Activated CD4-positive, alpha-beta T cell treated with anti-CD3 and anti-CD28 coated beads, Interleukin-2, amount 50 U/mL, for 16 hours (primary cell): ENCODE data around the gene DOCK9.
A peak's percentile ranks its signal among the peaks of the same experiment; 100 is the strongest.

Source experiments
- DNase-seq: peaks from one replicate; pipeline ENCODE4 v3.0.0-alpha.2; 2020

Gene DOCK9, protein sequence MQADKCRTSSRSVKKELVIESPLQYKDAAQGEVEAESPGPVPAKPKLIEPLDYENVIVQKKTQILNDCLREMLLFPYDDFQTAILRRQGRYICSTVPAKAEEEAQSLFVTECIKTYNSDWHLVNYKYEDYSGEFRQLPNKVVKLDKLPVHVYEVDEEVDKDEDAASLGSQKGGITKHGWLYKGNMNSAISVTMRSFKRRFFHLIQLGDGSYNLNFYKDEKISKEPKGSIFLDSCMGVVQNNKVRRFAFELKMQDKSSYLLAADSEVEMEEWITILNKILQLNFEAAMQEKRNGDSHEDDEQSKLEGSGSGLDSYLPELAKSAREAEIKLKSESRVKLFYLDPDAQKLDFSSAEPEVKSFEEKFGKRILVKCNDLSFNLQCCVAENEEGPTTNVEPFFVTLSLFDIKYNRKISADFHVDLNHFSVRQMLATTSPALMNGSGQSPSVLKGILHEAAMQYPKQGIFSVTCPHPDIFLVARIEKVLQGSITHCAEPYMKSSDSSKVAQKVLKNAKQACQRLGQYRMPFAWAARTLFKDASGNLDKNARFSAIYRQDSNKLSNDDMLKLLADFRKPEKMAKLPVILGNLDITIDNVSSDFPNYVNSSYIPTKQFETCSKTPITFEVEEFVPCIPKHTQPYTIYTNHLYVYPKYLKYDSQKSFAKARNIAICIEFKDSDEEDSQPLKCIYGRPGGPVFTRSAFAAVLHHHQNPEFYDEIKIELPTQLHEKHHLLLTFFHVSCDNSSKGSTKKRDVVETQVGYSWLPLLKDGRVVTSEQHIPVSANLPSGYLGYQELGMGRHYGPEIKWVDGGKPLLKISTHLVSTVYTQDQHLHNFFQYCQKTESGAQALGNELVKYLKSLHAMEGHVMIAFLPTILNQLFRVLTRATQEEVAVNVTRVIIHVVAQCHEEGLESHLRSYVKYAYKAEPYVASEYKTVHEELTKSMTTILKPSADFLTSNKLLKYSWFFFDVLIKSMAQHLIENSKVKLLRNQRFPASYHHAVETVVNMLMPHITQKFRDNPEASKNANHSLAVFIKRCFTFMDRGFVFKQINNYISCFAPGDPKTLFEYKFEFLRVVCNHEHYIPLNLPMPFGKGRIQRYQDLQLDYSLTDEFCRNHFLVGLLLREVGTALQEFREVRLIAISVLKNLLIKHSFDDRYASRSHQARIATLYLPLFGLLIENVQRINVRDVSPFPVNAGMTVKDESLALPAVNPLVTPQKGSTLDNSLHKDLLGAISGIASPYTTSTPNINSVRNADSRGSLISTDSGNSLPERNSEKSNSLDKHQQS (N-terminal part only)

DNA sequence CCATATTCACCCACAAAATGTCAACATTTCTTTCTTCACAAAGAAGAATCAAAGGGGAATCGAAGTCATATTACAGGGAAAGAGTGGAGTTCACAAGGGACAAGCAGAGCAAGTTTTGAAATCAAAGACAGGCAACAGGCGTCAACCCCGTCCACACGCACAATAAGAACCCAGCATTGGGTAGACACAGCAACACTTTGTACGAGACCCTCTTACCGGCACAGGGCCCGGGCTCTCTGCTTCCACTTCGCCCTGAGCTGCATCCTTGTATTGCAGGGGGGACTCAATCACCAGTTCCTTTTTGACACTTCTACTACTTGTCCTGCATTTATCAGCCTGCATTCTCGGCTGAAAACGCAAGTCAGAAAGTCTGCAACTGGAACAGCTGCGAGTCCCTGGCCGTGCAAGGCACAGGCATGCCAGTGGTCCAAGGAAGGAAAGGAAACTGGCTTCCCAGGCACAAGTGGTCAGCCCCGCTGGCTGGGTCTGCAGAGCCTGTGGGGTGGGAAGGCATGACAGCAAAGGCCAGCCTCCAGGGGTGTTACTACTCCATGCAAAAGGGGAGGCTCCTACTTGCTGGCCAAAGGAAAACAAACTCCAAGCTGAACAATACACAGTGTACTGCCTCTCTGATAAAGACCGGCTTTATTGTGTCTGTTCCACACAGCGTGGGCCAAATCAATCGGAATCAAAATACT lies at the start of gene DOCK9:
Gene DOCK9, minus strand, starts transcription at position 497 of the 698 bp plus-strand sequence. Its CDS starts 155 bp downstream, at position 342.
- DNase-seq, result no peak

DNA sequence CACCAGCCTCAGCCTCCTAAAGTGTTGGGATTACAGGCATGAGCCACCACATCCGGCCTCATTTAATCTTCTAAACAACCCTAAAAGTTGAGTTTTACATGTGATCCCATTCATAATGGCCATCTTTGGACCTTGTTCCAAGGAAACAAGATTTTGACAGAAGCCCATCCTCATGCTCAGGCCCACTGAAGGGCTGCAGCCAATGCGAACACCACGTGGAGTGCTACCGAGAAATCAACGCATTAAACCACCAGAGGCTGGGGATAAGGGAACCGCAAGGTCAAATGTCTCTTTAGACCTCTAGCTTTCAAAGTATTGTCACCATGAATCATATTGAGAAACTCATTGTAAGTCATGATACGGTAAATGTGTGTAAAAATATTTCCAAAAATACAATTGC lies 49.4 kb upstream of the DOCK9 start:
- DNase-seq, result peak; percentile 78

DNA sequence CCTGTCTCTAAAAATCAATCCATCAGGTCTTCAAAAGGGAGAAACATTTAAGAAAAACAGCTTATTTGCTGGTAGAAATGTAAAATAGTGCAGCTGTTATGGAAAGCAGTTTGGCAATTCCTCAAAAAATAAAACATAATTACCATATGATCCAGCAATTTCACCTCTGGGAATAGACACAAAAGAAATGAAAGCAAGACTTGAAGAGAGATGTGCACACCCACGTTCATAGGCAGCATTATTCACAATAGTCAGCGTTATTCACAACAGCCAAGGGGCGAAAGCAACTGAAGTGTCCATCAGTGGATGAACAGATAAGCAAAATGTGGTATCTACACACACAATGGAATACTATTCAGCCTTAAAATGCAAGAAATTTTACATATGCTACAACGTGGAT lies 45.1 kb upstream of the DOCK9 start:
- no peak for DNase-seq

DNA sequence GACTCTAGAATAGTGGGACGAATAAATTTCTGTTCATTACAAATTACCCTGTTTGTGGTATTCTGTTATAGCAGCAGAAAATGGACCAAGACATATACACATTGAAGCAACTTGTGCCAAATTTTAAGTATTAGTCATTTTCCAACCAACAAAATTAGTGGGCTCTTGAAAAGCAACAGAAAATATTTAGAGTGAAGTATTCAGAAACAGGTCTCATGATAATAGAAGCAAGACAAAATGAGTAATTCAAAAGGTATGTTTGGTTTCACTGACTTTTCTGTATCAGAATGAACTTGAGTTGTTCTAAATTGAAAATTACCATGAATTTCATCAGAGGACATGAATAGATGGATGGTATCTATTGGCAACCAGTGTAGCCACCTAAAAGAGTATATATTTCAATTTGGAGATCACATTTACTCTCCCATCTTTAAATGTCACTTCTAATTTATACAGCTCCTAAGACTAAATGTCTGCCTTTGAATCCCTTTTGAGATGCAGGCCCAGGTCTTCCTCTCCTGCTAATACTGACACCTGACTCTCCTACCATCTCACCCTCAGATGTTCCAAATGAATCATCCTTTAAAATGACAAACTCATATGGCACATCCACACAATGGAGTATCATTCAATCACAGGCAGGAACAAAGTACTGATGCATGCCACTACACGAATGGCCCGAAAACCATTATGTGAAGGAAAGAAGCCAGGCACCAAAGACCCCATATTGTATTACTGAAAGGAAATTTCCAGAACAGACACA lies 40.7 kb upstream of the DOCK9 start:
- peak; percentile 33 for DNase-seq

DNA sequence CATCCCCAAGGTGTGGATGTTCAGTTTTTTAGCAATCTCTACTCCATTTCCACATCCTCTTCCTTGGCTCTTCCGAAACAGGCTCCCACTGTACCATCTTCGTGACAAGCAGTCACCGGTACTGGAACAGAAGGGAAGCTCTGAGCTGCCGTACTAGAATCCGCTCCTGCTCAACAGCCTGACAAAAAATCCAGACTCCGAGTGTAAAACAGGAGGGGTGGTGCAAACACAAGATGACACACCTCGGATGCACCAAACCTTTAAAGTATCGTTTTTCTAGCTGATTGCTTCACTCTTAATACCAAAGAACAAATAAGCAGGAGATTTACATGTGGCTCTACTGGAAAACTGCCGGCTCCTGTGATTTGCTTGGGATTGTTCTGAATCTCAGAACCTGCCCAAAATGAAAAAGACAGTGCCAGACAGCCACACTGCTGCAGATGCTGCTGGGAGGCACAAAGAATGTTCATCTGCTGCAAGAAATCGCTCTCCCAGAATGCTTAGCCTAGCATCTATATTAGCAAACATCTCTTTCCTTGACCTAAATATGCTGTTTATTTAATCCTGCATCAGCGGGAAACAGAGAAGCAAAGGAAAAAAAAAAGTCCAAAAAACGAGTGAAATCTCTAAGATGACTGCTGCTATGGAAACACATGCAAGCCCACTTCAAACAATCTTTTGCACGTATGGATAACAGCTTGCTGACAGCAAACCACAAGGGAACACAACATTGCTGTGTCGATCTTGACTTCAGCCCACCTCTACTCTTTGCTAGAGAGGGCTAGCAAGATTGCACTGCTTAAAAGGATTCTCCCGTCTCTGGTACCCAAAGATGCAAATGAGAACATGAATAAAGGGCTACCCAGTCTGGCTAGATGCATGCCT lies 38.0 kb upstream of the DOCK9 start:
- no peak for DNase-seq

DNA sequence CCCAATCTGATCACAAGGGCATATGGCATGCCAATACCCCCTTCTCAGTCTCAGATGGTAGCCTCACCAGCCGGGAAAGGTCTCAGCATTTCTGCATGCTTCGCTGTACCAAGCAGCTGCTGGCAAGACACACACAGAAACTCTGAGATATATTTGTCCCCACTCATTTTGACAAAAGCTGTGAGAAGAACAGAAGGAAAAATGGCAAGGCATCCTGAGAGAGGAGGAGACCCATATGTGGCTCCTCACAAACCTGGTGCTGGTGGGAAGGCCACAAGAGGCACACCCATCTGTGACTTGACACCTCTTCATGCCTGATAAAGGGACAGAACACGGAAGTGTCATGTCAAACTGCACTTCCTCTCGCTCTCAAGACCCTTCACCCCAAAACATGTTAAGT lies 36.7 kb upstream of the DOCK9 start:
- DNase-seq, result no peak

DNA sequence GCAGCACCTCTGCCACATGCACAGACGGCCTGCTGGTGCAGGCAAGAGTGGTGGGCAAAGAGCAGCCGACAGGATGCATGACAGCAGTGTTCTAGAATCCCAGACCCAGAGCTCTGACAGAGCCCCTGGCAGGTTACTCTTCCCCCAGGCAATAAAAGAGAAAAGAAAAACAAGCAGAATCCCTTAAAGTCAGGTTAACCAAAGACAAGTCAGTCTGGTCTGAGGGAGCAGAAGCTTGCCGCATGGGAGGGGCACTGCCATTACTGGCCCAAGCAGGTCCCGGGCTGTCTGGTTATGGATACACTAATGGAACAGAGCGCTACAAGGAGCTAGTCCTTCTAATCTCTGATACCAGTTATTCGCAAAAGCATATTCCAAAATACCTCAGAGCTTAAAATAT lies 36.1 kb upstream of the DOCK9 start:
- no peak for DNase-seq

DNA sequence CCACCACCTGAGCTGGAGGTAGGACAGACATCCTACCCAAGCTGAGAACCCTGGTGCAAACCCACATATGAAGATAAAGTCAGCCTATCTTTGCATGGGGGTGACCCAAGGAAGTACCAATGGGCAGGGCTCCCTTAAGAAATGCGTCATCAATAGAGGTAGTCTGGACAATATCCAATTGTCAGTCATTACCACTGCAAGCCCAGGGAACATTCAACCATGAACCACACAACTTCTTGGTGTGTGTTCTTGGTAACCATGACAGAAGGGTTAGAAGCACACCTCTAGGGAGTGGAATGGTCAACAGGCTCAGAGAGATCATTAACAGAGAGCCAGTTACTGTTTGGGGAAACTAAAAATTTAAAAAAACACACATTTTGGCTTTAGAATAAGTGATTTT lies 34.7 kb upstream of the DOCK9 start:
- no peak for DNase-seq

DNA sequence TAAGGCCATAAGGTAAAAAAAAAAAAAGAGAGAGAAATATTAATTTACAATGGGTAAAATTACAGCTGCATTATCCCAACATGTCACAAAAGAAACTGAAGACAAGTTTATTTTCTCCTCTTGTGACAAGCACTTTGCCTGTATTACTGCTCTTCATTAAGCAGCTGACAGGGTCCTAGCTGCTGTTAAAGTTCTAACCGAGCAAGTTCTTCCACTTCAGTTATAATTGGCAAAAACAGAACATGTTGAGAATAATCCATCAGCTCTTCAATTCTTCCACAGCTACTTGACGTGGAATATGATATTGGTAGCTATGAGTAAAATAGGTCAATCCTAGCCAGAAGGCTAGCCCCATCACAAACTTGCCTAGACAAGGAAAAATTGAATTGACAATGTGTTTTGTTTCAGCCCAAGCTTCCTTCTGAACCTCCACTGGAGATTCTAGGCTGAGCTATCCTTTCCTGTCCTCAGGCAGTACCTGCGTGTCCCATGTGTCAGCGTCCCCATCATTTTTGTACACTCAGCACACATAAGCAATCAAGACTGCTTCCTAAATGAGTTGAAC lies 32.2 kb upstream of the DOCK9 start:
- no peak for DNase-seq

DNA sequence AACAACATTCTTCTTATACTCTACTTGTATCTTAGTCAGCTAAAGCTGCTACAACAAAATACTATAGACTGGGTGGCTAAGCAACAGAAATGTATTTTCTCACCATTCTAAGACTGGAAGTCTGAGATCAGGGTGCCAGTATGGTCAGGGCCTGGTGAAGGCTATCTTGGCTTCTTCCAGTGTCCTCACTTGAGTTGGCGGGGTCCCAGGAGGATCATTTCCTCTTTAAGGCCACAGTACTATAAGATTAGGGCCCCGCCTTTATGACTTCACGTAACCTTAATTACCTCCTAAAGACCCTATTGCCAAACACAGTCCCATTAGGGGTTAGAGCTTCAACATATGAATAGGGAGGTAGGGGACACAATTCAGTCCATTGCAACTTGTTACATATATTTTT lies 30.7 kb upstream of the DOCK9 start:
- DNase-seq, result no peak

DNA sequence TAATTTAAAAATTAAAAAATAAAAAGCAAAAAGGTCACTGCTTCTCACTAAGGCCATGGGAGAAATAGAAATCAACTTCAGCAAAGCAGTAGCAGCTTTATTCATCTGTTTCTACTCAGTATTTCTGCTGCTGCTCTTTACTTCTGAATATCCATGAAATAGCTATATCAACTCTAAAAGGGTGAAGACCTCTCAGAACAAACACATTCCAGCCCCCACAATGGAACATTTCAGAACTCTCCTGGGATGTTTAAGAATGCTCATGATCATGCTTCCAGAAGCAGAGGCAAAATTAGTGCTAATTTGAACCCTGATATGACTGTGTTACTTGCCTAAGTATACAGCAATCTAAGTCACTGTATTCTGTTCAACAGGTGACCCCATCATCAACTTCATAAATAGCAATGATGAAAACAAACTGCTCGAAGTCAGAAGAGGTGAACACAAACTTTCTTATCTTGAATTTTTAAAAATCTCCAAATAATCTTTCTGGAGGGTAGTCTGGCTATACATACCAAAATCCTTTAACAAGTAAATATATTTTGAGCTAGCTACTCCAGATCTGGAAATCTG lies 29.6 kb upstream of the DOCK9 start:
- DNase-seq, result no peak

DNA sequence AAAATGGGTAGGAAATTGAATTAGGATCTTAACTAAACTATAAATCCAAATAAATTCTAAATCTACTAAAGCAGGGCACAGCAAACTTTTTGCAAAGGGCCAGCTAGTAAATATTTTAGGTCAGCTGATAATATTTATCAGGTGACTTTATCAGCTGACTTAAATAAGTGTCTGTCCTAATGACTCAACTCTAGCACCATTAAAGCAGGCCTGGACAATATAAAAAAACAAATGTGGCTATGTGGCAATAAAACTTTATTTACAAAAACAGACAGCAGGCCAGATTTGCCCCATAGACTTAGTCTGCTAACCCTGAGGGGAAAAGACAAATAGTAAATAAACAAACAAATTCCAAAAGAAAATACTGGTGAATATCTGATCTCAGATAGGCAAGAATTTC lies 27.7 kb upstream of the DOCK9 start:
- DNase-seq, result no peak

DNA sequence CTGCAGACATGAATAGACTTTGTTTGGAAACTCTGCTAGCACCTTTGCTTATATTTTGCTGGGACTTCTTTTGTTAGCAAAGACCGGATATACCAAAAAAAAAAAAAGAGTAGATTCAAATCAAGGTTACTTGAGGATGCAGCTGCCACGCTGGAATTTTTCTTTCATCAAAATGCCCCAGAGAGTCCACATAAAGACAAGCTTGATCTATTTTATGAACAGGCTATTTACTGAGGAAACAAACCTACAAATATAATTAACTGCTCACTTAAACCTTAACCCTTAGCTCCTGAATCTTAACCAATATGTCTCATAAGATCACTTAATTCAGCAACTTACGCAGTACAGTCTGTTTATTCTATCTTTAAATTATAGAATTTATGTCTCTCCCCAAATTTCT lies 27.1 kb upstream of the DOCK9 start:
- no peak for DNase-seq

DNA sequence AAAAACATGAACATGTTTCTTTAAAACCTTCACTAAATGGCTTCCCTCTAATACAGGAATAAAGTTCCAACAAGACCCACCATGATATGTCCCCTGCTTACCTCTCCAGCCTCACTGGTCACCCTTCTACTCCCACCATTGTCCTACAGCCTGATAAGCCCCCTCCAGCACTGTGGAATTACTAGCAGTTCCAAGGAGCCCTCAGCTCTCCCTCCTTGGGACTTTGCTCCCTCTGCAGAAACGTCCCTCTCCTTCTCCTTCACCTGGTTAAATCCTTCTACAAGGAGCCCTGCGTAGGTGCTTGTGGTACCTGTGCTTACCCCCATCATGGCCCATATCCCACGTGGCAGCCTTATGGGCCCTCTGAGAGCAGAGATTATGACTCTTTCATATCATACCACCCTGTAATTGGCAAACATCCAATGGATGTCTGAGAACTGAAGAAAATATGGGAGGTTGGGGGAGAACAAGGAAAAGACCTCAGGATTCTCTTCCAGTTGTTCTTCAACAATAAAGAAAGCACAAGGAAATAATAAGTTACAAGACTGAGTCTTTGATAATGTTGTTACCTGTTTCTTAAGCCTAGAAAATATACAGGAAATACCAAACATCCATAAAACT lies 26.1 kb upstream of the DOCK9 start:
- no peak for DNase-seq

DNA sequence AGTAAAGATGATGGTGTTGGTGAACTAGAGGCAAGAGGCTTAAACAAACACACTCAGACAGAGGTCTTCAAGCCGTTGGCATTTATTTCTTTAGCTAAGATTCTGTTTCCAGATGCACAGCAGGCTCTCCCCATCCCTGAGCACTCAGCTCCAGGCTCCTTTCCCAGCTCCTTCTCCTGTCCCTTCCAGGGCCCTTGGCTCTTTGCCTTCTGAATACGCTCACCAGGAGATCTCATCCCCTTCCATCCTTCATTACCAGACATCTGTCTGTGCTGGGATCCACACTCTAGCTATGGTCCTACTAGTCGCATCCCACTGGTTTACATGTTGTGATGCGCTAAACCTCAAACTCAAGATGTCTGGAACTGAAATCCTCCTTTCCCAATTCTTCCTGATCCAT lies 25.3 kb upstream of the DOCK9 start:
- no peak for DNase-seq

DNA sequence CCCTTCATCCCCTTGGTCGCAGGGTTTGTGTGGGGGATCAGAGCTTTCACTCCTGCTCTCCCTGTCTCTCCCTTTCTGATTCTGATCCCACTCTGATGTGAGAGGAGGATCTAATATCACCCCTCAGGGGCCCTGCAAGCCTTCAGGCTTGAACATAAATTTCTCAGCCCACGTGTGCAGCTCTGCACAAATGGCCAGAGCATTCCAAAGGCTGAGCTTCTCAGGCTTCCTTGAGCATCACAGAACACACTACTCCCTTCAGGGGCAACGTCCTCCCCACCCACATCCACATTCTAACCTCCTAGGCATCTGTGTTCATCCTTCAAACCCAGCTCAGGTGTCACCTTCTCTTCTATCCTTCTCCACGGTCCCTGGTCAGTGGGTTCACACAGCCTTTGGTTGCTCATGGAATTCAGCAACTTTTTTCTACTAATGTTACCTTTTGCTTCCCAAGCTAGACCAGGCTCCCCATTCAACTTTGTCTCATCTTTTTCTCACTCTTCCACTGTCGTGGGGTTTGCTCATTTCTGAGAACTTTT lies 24.4 kb upstream of the DOCK9 start:
- no peak for DNase-seq

DNA sequence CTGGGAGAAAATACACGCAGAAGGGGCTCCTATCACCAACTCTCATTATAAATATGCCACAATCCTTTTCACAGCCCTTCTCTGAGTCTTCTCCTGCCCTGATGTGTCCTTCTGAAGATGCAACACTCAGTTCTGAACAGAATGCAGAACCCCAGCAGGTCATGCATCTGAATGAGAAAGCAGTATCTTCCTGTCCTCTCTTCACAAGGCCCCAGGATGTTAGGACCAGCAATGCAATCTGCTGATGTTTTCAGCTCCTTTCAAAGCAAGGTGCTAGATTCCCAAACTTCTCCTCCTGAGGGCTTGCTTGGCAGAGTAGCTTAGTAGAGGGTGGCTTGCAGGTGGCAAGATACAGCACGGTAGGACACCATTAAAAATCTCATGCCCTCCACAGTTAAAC lies 22.3 kb upstream of the DOCK9 start:
- DNase-seq, result peak; percentile 9

DNA sequence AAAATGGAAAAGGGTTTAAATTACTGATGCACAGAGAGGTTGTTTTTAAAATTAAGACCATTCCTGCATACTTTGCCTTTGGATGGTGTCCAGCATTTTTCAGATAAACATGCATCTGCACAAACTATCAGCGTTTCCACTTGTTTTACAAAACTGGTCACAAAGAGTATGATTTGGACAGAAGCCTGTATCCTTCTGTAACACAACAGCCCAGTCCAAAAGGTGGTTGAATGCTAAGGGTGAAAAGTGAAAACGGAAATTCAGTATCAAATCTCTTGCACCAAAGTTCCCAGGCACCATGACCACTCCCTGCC lies 21.7 kb upstream of the DOCK9 start:
- DNase-seq, result no peak

DNA sequence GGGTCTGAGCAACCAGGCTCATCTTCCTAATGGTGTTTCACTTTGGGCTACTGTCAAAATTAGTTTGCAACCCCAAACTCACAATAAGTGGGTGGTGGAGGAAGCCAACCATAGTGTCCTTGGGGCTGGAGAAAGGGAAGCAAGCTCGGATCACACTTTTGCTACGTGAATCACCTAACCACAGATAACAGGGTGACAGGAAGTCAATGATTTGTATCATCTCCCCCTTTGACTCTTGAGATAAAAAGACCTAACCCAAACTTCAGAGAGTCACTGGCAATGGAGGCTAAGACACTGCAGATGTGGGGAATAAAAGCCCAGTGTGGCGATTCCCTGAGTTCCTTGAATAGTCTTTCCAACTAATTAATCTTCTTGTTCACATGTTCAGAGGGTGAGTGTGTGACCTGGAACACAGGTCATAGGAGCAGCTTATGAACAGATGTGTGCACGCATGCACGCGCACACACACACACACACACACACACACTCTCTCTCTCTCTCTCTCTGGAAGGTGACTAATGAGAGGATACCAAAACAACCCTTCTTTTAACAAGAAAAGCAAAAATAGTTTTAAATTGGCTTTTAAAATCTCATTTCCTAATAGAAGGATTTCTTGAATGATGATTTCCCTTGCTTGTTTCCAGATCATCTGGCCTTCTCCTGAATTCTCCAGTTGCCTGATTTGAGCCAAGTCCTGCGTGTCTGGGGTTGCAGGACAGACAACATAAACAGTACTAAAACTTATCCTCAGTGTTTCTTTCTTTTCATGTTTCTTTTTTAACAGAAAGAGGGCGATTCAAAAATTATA lies 21.2 kb upstream of the DOCK9 start:
- peak; percentile 68 for DNase-seq
